GM19035 (cell line): Measurements from ENCODE around the gene SLC5A9.
A peak's percentile ranks its signal among the peaks of the same experiment; 100 is the strongest.
"Not testable (repeated sequence)": the region's sequence is repeated elsewhere in the genome, so short reads cannot be mapped to it uniquely, and the experiment has no call there.

Experiments used
- ATAC-seq: cut with Tn5 transposase; IDR thresholded peaks from one replicate; pipeline ENCODE4 v1.9.1; 2021; ENCODE audit not compliant: unreplicated experiment

The SLC5A9 gene

DNA sequence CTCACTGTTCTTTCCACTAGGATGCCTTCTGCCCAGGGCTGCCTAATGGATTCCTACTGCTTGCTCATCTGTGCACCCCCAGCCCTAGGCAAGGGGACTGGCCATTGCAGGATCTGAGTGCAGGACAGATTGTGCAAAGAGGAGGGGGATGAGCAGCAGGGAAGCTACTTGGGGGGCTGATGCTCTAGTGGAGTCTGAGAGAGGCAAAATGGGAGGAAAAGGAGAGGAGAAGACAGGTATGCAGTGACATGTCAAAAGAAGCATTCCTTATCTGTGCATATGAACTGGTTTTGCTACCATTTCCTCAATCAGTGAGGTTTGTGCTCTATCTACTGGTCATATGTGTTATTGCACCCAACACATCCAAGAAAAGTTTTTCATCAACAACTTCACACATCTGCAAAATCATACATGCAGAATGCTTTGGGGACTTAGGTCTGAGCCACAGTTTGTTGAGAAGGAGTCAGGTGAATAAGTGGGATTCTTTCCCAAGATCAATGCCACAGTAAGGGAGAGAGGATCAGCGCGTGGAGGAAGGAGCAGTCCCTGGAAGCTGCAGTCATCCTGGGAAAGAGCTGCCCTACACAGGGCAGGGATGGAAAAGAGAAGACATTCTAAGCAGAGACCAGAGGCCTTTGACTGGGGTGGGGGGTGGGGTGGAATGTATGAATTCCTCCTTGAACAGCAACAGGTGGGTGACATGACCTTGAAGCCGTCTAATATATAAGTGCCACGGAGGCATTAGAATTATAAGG lies 14.4 kb downstream of the SLC5A9 start:
- ATAC-seq: peak; percentile 72

DNA sequence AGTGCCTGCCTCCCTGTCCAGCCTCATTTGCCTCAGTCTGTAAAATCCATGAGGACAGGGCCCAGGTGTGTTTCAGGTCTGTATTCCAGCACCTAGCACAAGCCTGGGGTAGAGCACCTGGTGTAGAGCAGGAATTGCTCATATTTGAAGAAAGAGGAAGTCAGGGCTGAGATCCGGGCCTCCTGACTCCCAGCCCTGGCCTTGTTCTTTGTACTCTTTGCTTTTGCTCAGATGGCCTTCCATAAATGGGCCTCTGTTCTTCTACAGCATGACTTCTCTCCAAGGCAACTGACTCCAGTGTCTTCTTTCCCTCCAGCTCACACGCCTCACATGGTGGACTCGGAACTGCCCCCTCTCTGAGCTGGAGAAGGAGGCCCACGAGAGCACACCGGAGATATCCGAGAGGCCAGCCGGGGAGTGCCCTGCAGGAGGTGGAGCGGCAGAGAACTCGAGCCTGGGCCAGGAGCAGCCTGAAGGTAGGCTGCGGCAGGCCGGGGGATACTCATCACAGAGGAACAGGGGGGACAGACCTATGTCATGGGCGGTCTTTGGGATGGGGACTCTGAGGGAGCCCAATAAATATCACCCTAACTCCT lies 19.7 kb downstream of the SLC5A9 start:
- no peak for ATAC-seq

DNA sequence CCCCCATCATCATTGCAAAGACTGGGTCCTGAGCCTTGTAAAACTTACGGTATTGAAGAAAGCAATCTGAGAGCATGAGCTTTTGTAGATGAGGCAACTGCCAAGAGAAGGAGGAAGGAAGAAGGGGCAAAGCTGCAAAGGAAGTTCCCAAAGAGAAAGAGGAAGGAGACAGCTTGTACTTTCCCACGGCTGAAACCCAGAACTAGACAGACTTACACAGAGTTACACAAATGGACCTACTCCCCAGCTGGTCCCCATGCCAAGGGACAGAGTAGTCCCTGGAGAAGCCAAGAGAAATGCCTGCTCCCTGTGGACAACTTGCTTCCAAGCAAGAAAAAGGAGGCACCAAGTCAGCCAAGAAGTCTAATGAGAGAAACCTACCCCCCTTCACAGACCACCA lies 22.6 kb downstream of the SLC5A9 start:
- no peak for ATAC-seq

DNA sequence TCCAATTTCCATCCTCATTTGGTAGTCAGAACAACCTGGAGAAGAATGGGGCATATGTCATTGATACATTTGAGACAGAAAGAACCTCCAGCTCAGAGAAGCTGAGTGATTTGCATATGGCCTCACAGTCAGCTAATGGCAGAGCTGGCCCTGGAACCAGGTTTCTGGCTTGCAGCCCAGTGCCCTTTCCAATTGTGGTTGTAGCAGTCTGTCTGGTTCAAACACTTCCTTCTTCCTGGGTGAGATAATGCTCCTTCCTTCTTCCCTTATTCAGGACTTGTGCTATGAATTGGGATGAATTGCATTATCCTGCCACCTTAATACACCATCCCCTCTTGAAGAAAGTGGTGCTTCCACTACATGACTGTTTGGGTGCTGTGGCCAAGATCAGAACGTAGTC lies 24.2 kb downstream of the SLC5A9 start:
- no peak for ATAC-seq

DNA sequence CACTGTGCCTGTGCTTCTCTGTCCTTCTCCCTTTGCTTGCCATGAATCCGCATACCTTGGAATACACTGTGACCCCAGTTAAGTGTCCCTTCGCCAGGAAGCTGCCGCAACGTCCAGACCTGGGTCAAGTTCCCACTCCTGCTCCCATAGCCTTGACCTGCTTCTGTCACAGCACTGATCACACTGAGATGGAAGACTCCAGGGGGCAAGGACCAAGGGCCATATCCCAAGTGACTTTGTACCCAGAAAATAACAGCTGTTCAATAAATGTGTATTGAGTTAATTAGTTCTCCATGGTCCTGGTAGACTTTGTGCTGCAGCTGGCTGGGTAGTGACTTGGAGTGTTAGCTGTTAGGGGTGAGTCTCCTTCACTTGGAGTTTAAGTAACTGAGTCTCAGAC lies 25.8 kb downstream of the SLC5A9 start:
- no peak for ATAC-seq

DNA sequence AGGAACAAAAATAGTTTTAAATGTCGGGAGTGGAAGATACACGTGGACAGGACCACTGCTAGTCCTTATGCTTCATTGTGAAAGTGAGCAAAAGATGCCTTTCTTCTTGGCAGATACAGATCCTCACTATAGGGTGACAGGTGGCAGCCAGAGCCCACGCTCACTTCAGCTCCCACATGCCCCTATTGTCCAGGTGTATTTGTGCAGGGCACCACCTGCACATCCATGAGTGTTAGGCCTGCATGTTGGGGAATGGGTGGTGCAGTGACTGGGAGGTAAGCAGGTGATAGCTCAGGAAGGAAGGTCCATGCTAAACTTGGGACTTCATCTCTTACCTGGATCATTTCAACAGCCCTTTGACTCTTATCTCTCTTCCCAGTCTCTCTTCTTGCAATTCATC lies 27.4 kb downstream of the SLC5A9 start:
- no peak for ATAC-seq

DNA sequence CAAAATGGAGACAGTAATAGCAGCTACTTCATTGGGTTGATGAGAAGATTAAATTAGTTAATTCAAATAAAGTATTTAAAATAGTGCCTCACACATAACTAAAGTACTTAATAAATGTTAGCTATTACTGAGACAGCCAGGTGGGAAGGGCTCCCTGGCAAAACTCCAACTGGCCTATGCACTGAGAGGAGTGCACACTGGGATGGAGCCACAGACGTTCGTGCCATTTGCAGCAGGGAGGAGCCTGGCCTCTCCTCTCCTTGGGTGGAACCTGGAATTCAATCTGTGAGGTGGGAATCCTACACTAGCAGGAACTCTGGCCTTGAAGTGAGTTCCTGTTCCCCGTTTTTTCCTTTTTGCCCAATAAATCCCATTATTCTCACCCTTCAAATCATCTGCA lies 28.1 kb downstream of the SLC5A9 start:
- no peak for ATAC-seq

DNA sequence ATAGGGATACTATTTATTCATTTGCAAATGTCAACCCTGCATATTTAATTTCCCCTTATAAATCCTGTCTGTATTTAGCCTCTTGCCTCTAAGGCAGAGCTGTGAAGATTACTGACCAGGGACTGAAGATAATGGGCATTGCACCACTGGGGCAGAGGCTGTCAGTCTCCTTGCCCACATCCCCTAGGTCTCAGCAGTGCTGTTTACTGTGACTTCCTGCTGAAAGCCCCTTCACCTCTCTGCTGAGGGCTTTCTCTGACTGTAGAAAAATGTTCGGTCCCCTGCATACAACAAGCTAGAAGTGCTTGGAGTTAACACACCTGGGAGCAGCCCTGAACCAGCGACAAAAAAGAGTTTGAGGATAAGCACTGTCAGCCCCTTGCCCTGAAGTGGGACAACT lies 28.8 kb downstream of the SLC5A9 start:
- no peak for ATAC-seq

DNA sequence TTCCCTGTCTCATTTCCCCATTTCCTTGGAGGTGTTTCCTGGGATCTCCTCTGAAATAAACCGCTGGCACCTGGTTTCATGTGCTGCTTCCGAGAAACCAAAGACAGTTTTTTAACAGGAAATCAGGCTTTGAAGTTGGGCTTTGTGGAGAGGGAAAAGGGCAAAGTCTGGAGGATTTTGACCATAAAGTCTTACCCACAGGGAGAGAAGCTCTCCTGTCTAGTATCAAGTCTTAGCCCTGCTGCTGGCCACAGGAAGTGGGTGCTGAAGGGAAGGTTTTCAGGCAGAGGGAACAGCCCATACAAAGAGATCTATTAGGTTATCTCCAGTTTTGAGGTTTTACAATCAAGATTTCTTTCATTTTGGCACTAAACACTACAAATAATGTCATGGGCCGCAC lies 29.3 kb downstream of the SLC5A9 start:
- ATAC-seq: no peak

DNA sequence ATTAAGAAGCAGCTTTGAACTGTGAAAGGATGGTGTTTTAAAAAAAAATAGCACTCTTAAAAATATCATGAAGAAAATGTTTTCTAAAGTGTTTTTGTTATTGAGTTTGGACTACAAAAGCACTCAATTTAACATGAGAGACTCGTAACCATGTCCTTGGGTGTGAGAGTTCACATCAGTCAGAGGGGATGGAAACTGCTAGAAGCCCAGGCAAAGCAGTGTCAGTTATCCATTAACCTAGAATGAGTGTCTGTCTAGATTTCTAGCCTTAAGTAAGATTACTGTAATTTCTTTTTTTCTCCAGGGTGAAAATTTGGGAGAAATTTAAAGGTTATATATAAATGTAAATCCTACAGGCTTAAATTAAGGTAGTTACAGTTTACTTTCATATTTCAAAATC lies 31.7 kb downstream of the SLC5A9 start:
- no peak for ATAC-seq

DNA sequence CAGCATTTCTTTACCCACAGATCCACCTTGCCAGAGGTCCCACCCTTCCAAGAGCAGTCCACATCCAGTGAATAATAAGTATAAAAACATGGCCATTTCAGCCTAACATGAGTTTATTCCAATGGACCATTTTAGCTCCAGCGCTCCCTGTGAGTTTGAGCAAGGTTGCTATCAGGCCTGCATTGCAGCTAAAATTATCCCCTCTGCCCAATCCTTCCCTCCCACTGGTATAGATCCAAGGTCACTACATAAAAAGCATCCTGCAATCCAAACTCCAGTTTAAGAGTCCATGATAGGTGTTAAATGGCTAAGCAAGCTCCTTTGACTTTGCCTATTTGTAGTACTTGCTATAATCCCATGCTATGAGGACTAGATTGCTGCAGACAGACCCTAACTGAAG lies 35.6 kb downstream of the SLC5A9 start:
- ATAC-seq: no peak

DNA sequence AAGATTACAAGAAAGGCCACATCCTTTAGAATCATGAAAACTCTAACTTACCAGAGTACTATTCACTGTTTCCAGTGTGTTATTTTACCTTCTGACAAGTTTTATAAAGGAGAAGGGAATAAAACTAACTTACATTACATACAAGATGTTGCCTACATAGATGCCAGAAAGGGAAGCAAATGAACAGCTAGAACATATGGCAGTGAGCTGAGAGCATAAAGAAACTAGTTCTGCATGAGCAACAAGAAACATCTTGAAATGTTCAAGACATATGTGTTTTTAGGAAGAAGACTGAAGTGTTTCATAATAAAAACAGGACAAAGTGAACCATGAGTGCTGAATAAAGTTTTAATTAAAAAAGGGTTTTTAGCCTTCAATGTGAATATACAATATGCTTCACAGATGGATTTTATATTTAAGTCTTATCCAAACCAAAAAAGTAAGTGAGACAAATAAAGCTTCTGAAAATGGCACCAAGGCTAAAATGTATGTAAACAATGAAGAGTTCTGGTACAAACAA lies 39.4 kb downstream of the SLC5A9 start:
- ATAC-seq: no peak

DNA sequence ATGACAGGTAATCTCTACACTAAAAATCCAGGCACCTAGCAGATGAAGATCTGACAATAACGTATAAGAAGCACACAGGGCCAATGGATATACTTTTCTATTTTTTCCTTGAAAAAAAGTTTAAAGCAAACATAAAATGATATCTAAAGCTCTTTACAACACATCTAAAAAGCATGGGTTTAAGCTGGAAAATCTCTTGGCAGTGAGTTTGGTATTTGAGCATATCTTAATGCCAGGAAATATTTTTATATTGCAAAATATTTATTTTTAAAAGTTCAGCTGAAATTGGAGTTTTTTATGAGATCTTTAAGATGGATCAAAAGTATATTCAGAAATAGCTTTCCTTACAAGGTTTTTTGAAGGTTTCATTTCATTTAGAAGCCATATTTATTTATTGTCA lies 40.5 kb downstream of the SLC5A9 start:
- no peak for ATAC-seq

DNA sequence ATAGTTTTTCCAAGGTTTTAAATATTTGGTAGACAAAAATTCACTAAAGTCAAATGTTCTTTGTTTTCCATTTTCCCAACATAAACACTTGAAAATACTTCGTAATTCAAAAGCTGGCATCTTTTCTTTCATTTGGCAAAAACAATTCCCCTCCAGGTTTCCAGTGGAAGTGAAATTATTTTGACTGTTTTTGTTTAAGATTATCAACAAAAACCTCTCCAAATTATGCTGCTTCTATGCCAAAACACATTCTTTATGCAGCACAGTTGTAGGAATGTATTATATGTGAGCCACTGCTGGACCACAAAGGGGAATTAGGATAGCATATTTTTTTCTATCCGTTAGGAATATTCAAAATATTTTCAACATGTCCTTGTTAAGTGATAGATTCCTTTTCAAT lies 44.1 kb downstream of the SLC5A9 start:
- ATAC-seq: no peak

DNA sequence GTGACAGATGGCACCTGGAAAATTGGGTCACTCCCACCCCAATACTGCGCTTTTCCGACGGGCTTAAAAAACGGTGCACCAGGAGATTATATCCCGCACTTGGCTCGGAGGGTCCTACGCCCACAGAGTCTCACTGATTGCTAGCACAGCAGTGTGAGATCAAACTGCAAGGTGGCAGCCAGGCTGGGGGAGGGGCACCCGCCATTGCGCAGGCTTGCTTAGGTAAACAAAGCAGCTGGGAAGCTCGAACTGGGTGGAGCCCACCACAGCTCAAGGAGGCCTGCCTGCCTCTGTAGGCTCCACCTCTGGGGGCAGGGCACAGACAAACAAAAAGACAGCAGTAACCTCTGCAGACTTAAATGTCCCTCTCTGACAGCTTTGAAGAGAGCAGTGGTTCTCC lies 54.9 kb downstream of the SLC5A9 start:
- ATAC-seq: not testable (repeated sequence)

DNA sequence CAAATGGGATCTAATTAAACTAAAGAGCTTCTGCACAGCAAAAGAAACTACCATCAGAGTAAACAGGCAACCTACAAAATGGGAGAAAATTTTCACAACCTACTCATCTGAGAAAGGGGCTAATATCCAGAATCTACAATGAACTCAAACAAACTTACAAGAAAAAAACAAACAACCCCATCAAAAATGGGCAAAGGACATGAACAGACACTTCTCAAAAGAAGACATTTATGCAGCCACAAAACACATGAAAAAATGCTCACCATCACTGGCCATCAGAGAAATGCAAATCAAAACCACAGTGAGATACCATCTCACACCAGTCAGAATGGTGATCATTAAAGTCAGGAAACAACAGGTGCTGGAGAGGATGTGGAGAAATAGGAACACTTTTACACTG lies 59.8 kb downstream of the SLC5A9 start:
- ATAC-seq: not testable (repeated sequence)

DNA sequence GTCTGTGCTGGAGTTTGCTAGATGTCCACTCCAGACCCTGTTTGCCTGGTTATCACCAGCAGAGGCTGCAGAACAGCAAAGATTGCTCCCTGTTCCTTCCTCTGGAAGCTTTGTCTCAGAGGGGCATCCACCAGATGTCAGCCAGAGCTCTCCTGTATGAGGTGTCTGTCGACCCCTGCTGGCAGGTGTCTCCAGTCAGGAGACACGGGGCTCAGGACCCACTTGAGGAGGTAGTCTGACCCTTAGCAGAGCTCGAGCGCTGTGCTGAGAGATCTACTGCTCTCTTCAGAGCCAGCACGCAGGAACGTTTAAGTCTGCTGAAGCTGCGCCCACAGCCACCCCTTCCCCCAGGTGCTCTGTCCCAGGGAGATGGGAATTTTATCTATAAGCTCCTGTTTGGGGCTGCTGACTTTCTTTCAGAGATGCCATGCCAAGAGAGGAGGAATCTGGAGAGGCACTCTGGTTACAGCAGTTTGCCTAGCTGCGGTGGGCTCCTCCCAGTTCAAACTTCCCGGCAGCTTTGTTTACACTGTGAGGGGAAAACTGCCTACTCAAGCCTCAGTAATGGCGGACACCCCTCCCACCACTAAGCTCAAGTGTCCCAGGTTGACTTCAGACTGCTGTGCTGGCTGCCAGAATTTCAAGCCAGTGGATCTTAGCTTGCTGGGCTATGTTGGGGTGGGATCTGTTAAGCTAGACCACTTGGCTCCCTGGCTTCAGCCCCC lies 62.3 kb downstream of the SLC5A9 start:
- ATAC-seq: not testable (repeated sequence)

DNA sequence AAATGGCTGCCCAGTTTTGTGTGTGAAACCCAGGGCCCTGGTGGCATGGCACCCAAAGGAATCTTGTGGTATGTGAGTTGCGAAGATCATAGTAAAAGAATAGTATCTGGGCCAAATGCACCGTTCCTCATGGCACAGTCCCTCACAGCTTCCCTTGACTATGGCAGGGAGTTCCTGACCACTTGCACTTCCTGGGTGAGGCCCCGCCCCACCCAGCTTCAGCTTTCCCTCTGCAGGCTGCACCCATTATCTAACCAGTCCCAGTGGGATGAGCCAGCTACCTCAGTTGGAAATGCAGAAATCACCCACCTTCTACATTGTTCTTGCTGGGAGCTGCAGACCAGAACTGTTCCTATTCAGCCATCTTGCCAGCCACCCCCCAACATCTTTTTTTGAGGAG lies 63.0 kb downstream of the SLC5A9 start:
- ATAC-seq: no peak

DNA sequence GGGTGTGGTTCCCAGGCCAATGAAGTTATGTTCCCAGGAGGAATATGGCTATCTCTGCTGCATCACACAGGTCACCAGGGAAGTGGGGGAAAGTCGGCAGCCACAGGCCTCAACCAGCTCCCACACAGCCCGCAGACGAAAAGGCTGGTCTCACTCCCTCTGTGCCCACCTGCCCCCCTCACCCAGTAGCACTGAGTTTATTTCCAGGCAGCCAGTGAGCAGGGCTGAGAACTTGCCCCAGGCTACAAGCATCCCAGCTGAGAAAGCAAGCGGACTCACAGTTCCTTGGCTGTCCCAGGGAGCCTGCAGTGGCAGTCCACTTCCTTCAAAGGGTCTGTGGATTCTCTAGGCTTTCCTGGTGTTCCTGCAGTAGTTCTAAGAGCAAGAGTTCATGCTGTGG lies 68.9 kb downstream of the SLC5A9 start:
- no peak for ATAC-seq

DNA sequence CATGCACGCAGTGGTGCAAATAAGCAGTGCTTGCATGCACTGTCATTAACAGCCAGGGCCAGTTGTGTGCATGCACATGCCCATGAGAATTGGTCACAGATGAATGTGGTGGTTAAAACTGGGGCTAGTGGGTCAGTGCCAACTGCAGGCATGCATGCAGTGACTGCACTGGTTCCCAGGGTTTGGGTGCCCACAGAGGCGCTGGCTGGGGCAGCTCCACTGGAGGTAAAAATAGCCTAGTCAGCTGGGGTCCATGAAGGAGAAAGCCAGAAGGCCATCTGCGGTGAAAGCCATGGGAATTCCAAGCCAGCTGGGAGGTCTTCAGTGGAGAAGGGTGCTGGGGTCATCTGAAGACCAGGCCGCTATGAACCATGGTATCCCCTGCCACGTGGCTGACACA lies 70.2 kb downstream of the SLC5A9 start:
- no peak for ATAC-seq

DNA sequence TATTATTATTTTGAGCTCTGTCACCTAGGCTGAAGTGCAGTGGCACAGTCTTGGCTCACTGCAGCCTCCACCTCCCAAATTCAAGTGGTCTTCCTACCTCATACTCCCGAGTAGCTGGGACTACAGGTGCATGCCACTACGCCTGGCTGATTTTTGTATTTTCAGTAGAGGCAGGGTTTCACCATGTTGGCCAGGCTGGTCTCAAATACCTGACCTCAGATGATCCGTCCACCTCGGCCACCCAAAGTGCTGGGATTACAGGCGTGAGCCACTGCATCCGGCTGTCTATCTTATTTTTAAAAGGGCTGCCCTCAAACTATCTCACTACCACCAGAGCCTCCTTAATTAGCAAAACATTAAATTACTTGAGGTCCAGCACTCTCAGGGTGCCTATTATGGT lies 71.6 kb downstream of the SLC5A9 start:
- ATAC-seq: not testable (repeated sequence)

DNA sequence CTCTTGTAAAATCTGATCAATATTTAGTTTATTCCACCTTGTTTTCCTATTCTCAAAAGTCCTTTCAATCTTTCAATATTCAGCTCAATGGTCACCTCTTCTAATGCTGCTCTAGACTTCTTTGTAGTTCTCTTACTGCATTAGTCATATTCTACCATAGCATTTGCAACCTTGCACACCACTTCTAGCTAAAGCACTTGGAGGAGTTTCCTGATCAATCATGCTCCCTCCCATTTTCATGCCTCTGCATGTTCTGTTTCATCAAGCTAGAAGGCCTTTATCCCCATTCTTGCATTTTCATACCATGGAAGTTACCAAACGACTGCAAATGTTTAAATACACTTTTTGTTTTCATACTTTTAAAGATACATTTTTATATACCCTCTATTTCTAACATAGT lies 72.1 kb downstream of the SLC5A9 start:
- no peak for ATAC-seq
